ENCODE results near the gene FAM200C.

FAM200C gene

DNA sequence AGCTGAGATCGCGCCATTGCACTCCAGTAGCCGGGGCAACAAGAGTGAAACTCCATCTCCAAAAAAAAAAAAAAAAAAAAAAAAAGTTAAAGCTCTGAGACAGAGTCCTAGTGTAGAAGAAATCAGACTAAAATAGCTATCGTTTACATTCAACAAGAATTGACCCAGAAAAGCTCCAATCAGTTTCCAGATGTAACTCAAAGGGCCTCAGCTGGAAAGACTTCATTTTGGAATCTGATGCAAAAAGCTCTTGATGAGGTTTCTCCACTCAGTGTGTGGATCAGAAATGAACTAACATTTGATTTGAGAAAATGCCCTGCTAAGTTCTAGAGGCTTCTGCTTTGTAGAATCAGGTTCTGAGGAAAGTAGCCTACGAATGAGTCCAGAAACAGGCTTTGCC, 22.2 kb downstream of the FAM200C start:
- Histone ChIP-seq H3K4me3 (ENCODE audit: insufficient read length, low read depth) (no peak overlapping the region), H3K9me3 (ENCODE audit: insufficient read depth, low read length) (no peaks in the 10 kb centered on the region), H3K36me3 (ENCODE audit: insufficient read depth, insufficient read length, low read length) (no peaks in the 10 kb centered on the region), H3K9ac (ENCODE audit: insufficient read length, low read depth) (no peak overlapping the region), H3K4me1 (ENCODE audit: insufficient read depth, insufficient read length) (no peaks in the 10 kb centered on the region), H3K27me3 (ENCODE audit: insufficient read depth, insufficient read length) (no peaks in the 10 kb centered on the region)
- TF ChIP-seq SUZ12 (IDR thresholded peaks at IDR 0.05; ENCODE audit: extremely low read depth, insufficient read depth, insufficient read length) (no peak), ZNF274 (IDR thresholded peaks at IDR 0.05; ENCODE audit: low read depth, low read length) (no peak), YY1 (IDR thresholded peaks at IDR 0.05; ENCODE audit: insufficient read depth, insufficient read length) (no peak)
- no peak for DNase-seq (ENCODE audit: low read depth, low spot score)

DNA sequence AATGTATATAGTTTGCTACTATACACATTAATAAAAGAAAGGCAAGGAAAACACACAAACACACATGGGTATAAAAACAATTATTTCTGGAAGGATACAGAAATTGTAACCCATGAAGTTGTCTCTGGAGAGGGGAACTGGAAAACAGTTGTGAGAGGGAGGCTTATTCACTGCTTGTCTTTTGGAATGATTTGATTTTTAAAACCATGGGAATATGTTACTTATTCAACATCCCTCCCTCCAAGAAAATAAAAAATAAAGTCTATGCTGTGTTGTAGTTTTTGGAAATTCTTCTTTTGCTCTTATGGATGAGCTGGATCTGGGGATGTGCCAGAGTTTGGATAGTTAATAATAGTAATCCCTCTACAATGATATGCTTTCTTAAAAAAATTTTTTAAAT, 23.4 kb downstream of the FAM200C start:
- H3K4me1 ChIP-seq (ENCODE audit: insufficient read depth, insufficient read length): no peaks in the 10 kb centered on the region
- H3K36me3 ChIP-seq (ENCODE audit: insufficient read depth, insufficient read length, low read length): no peaks in the 10 kb centered on the region
- peaks cover 5% of the 10 kb centered on the region for H3K27me3 ChIP-seq (ENCODE audit: insufficient read depth, insufficient read length)
- no peak overlapping the region for H3K4me3 ChIP-seq (ENCODE audit: insufficient read length, low read depth)
- no peak for TF ChIP-seq YY1 (IDR thresholded peaks at IDR 0.05; ENCODE audit: insufficient read depth, insufficient read length)
- TF ChIP-seq ZNF274 (IDR thresholded peaks at IDR 0.05; ENCODE audit: low read depth, low read length): no peak
- no peak for TF ChIP-seq SUZ12 (IDR thresholded peaks at IDR 0.05; ENCODE audit: extremely low read depth, insufficient read depth, insufficient read length)
- H3K9me3 ChIP-seq (ENCODE audit: insufficient read depth, low read length): no peaks in the 10 kb centered on the region
- no peak for DNase-seq (ENCODE audit: low read depth, low spot score)
- no peak overlapping the region for H3K9ac ChIP-seq (ENCODE audit: insufficient read length, low read depth)

DNA sequence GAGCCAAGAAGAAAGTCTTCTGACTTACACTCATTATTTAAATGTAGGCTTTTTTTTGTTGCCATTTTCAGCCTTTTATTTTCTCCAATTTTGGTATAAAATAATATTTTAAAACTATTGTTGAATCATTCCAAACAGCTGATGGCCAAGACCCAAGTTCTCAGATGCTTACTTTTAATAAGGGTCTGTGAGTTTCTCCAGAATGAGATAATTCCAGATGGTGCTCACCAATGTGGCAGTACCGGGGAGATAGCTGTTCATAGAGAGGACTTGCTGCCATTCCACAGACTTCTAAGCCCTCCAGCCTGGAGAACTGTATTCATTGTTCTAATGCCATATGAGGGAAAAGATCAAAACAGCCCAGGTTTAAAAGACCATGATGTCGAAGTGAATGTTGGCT, 24.2 kb downstream of the FAM200C start:
- Histone ChIP-seq H3K36me3 (ENCODE audit: insufficient read depth, insufficient read length, low read length) (no peaks in the 10 kb centered on the region), H3K4me1 (ENCODE audit: insufficient read depth, insufficient read length) (peaks cover 4% of the 10 kb centered on the region), H3K9me3 (ENCODE audit: insufficient read depth, low read length) (no peaks in the 10 kb centered on the region), H3K9ac (ENCODE audit: insufficient read length, low read depth) (no peak overlapping the region), H3K27me3 (ENCODE audit: insufficient read depth, insufficient read length) (peaks cover 12% of the 10 kb centered on the region), H3K4me3 (ENCODE audit: insufficient read length, low read depth) (no peak overlapping the region)
- no peak for TF ChIP-seq SUZ12 (IDR thresholded peaks at IDR 0.05; ENCODE audit: extremely low read depth, insufficient read depth, insufficient read length)
- no peak for TF ChIP-seq ZNF274 (IDR thresholded peaks at IDR 0.05; ENCODE audit: low read depth, low read length)
- no peak for TF ChIP-seq YY1 (IDR thresholded peaks at IDR 0.05; ENCODE audit: insufficient read depth, insufficient read length)
- DNase-seq (ENCODE audit: low read depth, low spot score): no peak

DNA sequence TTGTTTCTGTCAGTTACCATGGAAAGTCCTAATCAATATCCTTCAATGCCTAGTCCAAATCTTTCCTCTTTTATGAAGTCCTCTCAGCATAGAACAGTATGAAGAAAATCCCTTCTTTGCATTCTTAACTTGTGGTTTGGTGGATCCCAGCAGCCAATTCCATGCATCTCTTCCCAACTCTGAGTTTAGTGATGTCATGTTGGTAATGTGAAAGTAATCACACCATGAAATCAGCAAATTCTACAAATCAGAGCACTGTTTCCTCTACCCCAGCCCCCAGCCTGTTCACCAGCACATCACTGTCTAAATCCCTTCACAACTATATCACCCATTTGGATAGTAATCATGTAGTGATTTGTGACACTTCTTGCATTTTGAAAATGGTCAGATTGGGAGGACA, 24.7 kb downstream of the FAM200C start:
- Histone ChIP-seq H3K9ac (ENCODE audit: insufficient read length, low read depth) (no peak overlapping the region), H3K36me3 (ENCODE audit: insufficient read depth, insufficient read length, low read length) (no peaks in the 10 kb centered on the region), H3K4me3 (ENCODE audit: insufficient read length, low read depth) (no peak overlapping the region), H3K27me3 (ENCODE audit: insufficient read depth, insufficient read length) (peaks cover 18% of the 10 kb centered on the region), H3K9me3 (ENCODE audit: insufficient read depth, low read length) (no peaks in the 10 kb centered on the region), H3K4me1 (ENCODE audit: insufficient read depth, insufficient read length) (peaks cover 6% of the 10 kb centered on the region)
- DNase-seq (ENCODE audit: low read depth, low spot score): no peak
- no peak for TF ChIP-seq ZNF274 (IDR thresholded peaks at IDR 0.05; ENCODE audit: low read depth, low read length)
- no peak for TF ChIP-seq YY1 (IDR thresholded peaks at IDR 0.05; ENCODE audit: insufficient read depth, insufficient read length)
- TF ChIP-seq SUZ12 (IDR thresholded peaks at IDR 0.05; ENCODE audit: extremely low read depth, insufficient read depth, insufficient read length): no peak

DNA sequence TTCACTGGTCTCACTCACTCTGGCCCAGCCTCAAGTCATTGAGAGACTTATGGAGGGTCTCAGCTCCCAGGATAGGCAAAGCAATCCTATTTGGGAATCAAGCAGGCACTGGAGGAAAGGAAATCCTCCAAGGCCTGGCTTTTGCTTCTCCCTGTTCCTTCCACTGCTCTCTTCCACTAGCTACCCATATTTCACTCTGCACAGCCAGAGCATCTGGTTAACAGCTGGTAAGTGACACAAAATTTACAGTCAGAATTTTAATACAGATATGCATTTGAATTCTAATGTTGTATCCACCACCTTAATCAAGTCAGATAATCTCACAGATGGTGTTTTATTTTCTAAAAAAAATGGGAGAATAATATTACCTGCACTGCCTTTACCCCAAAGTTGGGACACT, 28.6 kb downstream of the FAM200C start:
- Histone ChIP-seq H3K9ac (ENCODE audit: insufficient read length, low read depth) (no peak overlapping the region), H3K4me1 (ENCODE audit: insufficient read depth, insufficient read length) (peaks cover 6% of the 10 kb centered on the region), H3K27me3 (ENCODE audit: insufficient read depth, insufficient read length) (peaks cover 35% of the 10 kb centered on the region), H3K4me3 (ENCODE audit: insufficient read length, low read depth) (no peak overlapping the region), H3K36me3 (ENCODE audit: insufficient read depth, insufficient read length, low read length) (no peaks in the 10 kb centered on the region), H3K9me3 (ENCODE audit: insufficient read depth, low read length) (no peaks in the 10 kb centered on the region)
- TF ChIP-seq ZNF274 (IDR thresholded peaks at IDR 0.05; ENCODE audit: low read depth, low read length): no peak
- no peak for TF ChIP-seq SUZ12 (IDR thresholded peaks at IDR 0.05; ENCODE audit: extremely low read depth, insufficient read depth, insufficient read length)
- TF ChIP-seq YY1 (IDR thresholded peaks at IDR 0.05; ENCODE audit: insufficient read depth, insufficient read length): no peak
- no peak for DNase-seq (ENCODE audit: low read depth, low spot score)

DNA sequence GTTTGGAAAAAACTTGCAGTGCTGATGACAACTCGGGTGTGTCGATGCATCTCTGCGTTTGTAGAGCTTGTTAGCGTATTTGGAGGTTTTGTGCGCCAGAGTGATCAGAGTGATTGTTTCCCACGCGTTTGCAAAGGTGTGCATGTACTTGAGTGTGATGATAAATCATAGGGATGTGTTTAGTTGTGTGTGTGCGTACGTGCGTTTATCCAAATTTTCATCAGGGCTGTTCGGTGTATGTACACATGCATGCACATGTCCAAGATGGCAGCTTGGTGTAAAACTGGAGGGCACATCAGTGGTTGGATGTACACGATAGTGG, 29.2 kb downstream of the FAM200C start:
- DNase-seq (ENCODE audit: low read depth, low spot score): no peak
- H3K36me3 ChIP-seq (ENCODE audit: insufficient read depth, insufficient read length, low read length): no peaks in the 10 kb centered on the region
- peak overlapping the region; percentile 34 for H3K4me3 ChIP-seq (ENCODE audit: insufficient read length, low read depth)
- H3K4me1 ChIP-seq (ENCODE audit: insufficient read depth, insufficient read length): peaks cover 6% of the 10 kb centered on the region
- H3K9ac ChIP-seq (ENCODE audit: insufficient read length, low read depth): no peak overlapping the region
- H3K9me3 ChIP-seq (ENCODE audit: insufficient read depth, low read length): no peaks in the 10 kb centered on the region
- peaks cover 35% of the 10 kb centered on the region for H3K27me3 ChIP-seq (ENCODE audit: insufficient read depth, insufficient read length)
- TF ChIP-seq ZNF274 (IDR thresholded peaks at IDR 0.05; ENCODE audit: low read depth, low read length) (no peak), YY1 (IDR thresholded peaks at IDR 0.05; ENCODE audit: insufficient read depth, insufficient read length) (no peak), SUZ12 (IDR thresholded peaks at IDR 0.05; ENCODE audit: extremely low read depth, insufficient read depth, insufficient read length) (no peak)

DNA sequence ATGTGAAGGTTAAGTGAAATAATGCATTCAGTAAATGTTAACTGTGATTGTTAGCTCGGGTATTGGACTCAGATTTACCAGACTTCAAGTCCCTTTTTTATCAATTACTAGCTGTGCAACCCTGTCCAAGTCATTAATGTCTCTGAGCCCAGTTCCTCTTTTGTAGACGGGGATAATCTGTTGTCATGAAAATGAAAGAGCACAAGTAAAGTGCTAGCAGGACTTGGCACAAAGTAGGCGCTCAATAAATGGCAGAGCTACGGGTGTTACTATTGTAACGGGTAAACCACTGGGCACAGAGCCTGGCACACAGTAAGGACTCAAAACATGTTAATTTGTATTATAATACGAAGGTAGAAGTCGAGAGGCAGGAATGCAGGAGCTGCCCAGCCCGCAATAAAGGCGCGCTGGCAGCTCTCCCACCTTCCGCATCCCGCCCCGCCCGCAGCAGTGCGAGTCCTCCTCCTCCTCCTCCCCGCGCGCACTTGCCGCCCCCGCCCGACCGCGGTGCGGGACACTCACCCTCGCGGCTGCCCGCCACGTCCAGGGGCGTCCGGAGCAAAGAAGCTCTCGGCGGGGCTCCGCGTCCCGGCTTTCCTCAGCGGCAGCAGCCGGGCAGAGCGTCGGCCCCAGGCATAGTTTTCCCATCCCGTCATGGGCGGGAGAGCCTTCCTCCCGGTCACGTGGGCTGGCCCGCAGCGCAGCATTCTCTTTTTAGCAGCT, 29.7 kb downstream of the FAM200C start, which contains the start of gene C1QTNF2:
TSS of gene C1QTNF2 (minus strand) at position 637 of the 723 bp plus-strand sequence. CDS start 15,615 bp downstream, outside the sequence.
- peak; percentile 15 for DNase-seq (ENCODE audit: low read depth, low spot score)
- Histone ChIP-seq H3K27me3 (ENCODE audit: insufficient read depth, insufficient read length) (peaks cover 35% of the 10 kb centered on the region), H3K4me1 (ENCODE audit: insufficient read depth, insufficient read length) (peaks cover 6% of the 10 kb centered on the region), H3K9me3 (ENCODE audit: insufficient read depth, low read length) (no peaks in the 10 kb centered on the region), H3K9ac (ENCODE audit: insufficient read length, low read depth) (peak within 1 kb of the TSS; percentile 62), H3K4me3 (ENCODE audit: insufficient read length, low read depth) (peak within 1 kb of the TSS; percentile 34), H3K36me3 (ENCODE audit: insufficient read depth, insufficient read length, low read length) (no peaks in the 10 kb centered on the region)
- TF ChIP-seq YY1 (IDR thresholded peaks at IDR 0.05; ENCODE audit: insufficient read depth, insufficient read length): no peak
- TF ChIP-seq SUZ12 (IDR thresholded peaks at IDR 0.05; ENCODE audit: extremely low read depth, insufficient read depth, insufficient read length): no peak
- no peak for TF ChIP-seq ZNF274 (IDR thresholded peaks at IDR 0.05; ENCODE audit: low read depth, low read length)

All from NT2/D1 (cell line).